GM18873 (cell line): Measurements from ENCODE around the gene ATP2A1.
"Not testable (repeated sequence)": the region's sequence is repeated elsewhere in the genome, so short reads cannot be mapped to it uniquely, and the experiment has no call there.

Source experiments
- ATAC-seq: cut with Tn5 transposase; IDR thresholded peaks from one replicate; pipeline ENCODE4 v1.9.1; 2021; ENCODE audit warnings: mild to moderate bottlenecking, moderate library complexity, moderate number of reproducible peaks; ENCODE audit not compliant: unreplicated experiment, low FRiP score

The ATP2A1 gene

DNA sequence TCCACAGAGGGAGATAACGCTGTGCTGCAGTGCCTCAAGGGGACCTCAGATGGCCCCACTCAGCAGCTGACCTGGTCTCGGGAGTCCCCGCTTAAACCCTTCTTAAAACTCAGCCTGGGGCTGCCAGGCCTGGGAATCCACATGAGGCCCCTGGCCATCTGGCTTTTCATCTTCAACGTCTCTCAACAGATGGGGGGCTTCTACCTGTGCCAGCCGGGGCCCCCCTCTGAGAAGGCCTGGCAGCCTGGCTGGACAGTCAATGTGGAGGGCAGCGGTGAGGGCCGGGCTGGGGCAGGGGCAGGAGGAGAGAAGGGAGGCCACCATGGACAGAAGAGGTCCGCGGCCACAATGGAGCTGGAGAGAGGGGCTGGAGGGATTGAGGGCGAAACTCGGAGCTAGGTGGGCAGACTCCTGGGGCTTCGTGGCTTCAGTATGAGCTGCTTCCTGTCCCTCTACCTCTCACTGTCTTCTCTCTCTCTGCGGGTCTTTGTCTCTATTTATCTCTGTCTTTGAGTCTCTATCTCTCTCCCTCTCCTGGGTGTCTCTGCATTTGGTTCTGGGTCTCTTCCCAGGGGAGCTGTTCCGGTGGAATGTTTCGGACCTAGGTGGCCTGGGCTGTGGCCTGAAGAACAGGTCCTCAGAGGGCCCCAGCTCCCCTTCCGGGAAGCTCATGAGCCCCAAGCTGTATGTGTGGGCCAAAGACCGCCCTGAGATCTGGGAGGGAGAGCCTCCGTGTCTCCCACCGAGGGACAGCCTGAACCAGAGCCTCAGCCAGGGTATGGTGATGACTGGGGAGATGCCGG is 54.3 kb downstream of the ATP2A1 start:
- ATAC-seq, result no peak

GRCh38 chr16:28933171-28933570 is 54.9 kb downstream of the ATP2A1 start:
- no peak for ATAC-seq

- ATAC-seq, result no peak
Measured at GRCh38 chr16:28935346-28935745, 57.1 kb downstream of the ATP2A1 start.

DNA sequence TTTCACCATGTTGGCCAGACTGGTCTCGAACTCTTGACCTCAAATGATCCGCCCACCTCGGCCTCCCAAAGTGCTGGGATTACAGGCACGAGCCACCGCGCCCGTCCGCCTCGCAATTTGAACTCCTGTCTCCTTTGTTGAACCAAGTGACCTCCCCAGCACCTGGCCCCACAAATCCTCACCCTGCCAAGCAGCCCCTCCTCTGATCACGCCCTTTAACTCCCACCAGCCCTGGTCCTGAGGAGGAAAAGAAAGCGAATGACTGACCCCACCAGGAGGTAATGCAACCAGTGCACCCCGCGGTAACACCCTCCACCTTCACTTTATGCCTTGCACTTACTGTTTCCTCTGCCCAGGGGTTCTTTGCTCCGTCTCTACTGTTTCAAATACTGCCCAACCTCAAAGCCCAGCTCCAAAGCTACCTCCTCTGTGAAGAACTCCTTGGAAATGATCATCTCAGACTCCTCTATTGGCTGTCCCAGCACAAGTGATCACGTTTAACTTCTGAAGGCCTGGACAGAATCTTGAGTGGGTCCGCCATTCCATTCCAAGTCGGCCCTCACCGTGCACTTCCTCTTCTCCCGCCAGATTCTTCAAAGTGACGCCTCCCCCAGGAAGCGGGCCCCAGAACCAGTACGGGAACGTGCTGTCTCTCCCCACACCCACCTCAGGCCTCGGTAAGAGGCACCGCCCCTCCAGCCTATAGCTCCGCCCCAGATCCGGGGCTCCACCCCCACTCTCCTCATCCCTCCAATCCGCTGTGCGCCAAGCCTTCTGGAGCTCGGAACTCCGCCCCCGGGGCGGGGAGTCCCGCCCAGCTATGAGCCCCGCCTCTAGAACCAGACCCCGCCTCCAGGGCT is 57.9 kb downstream of the ATP2A1 start:
- ATAC-seq, result peak; percentile 59

- ATAC-seq, result no peak
Measured at GRCh38 chr16:28936784-28937155, 58.5 kb downstream of the ATP2A1 start.

GRCh38 chr16:28937222-28937876 is 59.1 kb downstream of the ATP2A1 start:
- no peak for ATAC-seq

DNA sequence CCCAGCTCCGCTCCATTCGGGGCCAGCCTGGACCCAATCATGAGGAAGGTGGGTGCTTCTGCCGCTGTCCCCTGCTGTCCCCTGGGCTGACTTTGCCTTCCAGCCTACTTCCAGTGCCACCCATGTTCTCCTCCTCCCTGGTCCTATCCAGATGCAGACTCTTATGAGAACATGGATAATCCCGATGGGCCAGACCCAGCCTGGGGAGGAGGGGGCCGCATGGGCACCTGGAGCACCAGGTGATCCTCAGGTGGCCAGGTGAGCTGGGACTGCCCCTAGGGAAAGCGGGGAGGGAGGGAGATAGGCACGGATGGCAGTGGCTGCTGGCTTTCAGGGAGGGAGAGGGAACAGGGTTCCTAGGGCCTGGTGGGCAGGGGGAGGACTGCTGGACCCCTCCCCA is 60.4 kb downstream of the ATP2A1 start:
- ATAC-seq, result no peak

- not testable (repeated sequence) for ATAC-seq
Measured at GRCh38 chr16:28939825-28940224, 61.5 kb downstream of the ATP2A1 start.

- no peak for ATAC-seq
Measured at GRCh38 chr16:28943281-28943680, 65.0 kb downstream of the ATP2A1 start.

- no peak for ATAC-seq
Measured at GRCh38 chr16:28946681-28947080, 68.4 kb downstream of the ATP2A1 start.

DNA sequence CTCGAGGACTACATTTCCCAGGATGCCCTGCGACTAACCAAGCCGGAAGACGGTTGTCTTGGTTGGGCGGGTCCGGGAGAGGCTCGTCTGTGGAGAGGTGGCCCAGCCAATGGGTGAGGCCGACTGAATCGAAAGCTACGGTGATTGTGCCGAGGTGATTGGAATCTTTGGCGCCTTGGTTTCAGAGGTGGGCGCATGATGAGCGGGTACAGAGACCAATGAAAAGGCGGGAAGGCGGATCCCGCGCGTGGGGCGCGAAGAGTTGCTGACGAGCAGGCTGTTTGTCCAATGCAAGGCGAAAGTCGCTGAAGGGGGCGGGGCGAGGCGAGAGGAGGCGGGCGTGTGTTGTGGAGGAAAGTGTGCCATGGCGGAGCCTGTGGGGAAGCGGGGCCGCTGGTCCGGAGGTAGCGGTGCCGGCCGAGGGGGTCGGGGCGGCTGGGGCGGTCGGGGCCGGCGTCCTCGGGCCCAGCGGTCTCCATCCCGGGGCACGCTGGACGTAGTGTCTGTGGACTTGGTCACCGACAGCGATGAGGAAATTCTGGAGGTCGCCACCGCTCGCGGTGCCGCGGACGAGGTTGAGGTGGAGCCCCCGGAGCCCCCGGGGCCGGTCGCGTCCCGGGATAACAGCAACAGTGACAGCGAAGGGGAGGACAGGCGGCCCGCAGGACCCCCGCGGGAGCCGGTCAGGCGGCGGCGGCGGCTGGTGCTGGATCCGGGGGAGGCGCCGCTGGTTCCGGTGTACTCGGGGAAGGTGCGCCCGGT is 72.5 kb downstream of the ATP2A1 start, which contains the start of gene NFATC2IP:
NFATC2IP (plus strand) TSS at position 290 of the 762 bp plus-strand sequence; CDS start at position 365, 75 bp downstream.
- peak; percentile 92 for ATAC-seq

DNA sequence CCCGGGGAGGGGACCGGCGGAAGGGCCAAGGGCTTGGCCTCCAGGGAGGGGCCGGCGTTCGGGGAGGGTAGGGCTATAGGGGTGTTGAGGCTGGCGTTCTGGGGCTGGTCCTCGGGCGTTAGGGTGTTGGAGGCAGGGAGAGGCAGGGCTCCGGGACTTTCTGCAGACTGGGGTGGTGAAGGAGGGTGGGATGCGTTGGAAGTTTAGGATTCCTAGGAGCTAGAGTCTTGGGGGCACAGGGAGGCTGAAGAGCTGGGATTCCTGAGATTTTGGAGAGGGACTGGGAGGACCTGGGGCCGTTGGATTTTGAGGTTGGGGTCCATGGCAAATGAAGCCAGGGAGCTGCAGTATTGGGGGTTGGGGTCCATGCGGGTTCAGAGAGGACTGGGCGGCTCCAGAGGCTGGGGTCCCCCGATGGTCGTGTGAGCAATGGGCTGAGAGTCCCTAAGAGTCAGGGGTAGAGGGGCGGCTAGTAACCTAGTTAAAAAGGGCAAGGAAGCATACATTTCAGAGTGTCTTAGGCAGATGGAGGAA is 73.2 kb downstream of the ATP2A1 start:
- no peak for ATAC-seq
